NCI-H128 (cell line): ENCODE measurements around the gene ATP6V0A4.
"Not testable (repeated sequence)": the region's sequence is repeated elsewhere in the genome, so short reads cannot be mapped to it uniquely, and the experiment has no call there.

Source experiments
- DNase-seq: peaks from one replicate; lab custom pipeline; 2025; ENCODE audit not compliant: unreplicated experiment; lab: John Stamatoyannopoulos, UW

The ATP6V0A4 gene

GRCh38 chr7:138705167-138705566 lies 92.8 kb downstream of the ATP6V0A4 start:
- no peak for DNase-seq

- no peak for DNase-seq
These were observed 96.5 kb downstream of the ATP6V0A4 start for GRCh38 chr7:138701537-138701923.

- DNase-seq: no peak
These were observed 97.0 kb downstream of the ATP6V0A4 start, which contains the start of gene SVOPL for GRCh38 chr7:138700857-138701536. SVOPL (minus strand) TSS chr7:138701362; CDS start chr7:138679045, 22,317 bp downstream.

- no peak for DNase-seq
These were observed 98.3 kb downstream of the ATP6V0A4 start for GRCh38 chr7:138699661-138700060.

- DNase-seq: no peak
These were observed 99.7 kb downstream of the ATP6V0A4 start for GRCh38 chr7:138698281-138698680.

GRCh38 chr7:138697535-138698182 lies 100.3 kb downstream of the ATP6V0A4 start:
- DNase-seq: no peak

GRCh38 chr7:138695776-138696175 lies 102.2 kb downstream of the ATP6V0A4 start:
- DNase-seq: not testable (repeated sequence)

- DNase-seq: no peak
These were observed 102.9 kb downstream of the ATP6V0A4 start for GRCh38 chr7:138695106-138695505.

GRCh38 chr7:138691178-138691577 lies 106.8 kb downstream of the ATP6V0A4 start:
- no peak for DNase-seq

GRCh38 chr7:138690495-138690894 lies 107.5 kb downstream of the ATP6V0A4 start:
- DNase-seq: no peak

- DNase-seq: not testable (repeated sequence)
These were observed 110.0 kb downstream of the ATP6V0A4 start for GRCh38 chr7:138688037-138688436.

GRCh38 chr7:138684340-138684739 lies 113.7 kb downstream of the ATP6V0A4 start:
- DNase-seq: no peak

GRCh38 chr7:138679793-138680192 lies 118.2 kb downstream of the ATP6V0A4 start:
- no peak for DNase-seq

GRCh38 chr7:138670594-138670993 lies 127.4 kb downstream of the ATP6V0A4 start:
- no peak for DNase-seq

- no peak for DNase-seq
These were observed 128.6 kb downstream of the ATP6V0A4 start for GRCh38 chr7:138669364-138669763.

GRCh38 chr7:138668946-138669345 lies 129.1 kb downstream of the ATP6V0A4 start:
- no peak for DNase-seq

GRCh38 chr7:138668229-138668596 lies 129.8 kb downstream of the ATP6V0A4 start:
- no peak for DNase-seq

- no peak for DNase-seq
These were observed 130.3 kb downstream of the ATP6V0A4 start for GRCh38 chr7:138667535-138668228.

- no peak for DNase-seq
These were observed 131.6 kb downstream of the ATP6V0A4 start for GRCh38 chr7:138666385-138666784.

GRCh38 chr7:138665669-138666140 lies 132.3 kb downstream of the ATP6V0A4 start:
- DNase-seq: no peak

- DNase-seq: no peak
These were observed 132.7 kb downstream of the ATP6V0A4 start for GRCh38 chr7:138665249-138665648.
